ENCODE data around the gene TMA7.
A peak's percentile ranks its signal among the peaks of the same experiment; 100 is the strongest.

TMA7 gene

DNA sequence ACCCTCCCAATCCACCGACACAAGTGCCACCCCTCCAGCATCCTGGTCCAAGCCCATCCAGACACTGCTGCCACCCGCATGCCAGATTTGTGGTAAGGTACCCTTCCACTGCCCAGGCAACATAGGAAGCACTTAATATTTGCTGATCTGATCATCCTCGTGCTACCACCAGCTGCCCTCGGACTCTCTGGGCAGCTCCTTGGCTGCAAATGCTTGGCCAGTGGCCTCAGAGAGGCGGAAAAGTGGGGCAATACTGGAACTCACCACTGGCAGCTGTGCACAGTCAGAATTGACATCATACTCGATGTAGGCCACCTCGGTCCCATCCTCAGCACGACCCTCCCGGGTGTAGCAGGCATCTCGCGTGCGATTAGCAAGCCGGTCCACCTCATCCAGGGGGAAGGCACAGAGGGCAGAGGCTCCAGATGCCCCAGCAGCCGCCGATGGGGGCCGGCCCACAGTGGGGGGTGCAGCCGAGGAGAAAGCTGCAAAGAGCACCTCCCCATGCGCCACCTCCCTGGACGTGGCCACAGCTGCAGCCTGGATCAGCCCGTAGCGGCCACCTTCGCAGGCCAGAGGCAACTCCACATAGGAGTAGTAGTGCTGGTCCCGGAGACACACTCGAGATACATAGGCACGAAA, 16.7 kb upstream of the TMA7 start:
- peak; percentile 54 for DNase-seq (ENCODE audit: low spot score)

DNA sequence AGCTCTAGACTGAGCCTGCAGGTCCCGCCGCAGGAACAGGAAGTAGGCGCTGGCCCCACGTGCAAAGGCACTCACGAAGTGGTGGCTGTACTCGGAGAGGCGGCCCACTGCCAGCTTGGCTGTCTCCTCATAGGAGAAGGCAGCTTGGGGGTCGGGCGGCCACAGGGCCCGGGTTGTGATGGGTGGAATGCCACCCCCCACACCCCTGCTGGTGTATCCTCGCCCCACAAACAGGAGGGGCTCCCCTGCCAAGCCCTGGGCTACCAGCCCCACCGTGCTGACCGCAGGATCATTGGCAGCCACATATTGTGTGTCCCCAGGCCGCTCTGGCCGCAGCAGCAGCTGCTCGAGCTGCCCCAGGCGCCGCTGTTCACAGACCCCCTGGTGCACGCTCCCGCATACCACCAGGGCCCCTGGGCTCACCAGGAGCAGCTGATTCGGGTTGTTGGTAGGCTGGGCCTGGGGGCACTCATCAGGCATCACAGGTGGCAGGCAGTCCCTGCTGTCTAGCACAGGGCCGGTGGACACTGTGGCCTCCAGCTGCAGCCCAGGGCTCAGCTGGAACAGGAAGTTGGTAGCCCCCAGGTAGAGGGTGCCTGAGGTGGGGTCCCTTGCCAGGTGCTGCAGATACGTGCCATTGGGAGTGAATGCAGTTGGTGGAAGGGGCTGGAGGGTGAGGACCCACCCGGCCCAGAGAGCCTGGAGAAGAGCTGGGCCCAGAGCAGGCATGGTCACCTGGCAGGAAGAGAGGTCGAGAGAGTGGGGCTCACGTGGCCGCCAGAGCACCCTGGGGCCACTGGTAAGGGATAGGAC, 16.0 kb upstream of the TMA7 start:
- peak; percentile 52 for DNase-seq (ENCODE audit: low spot score)

DNA sequence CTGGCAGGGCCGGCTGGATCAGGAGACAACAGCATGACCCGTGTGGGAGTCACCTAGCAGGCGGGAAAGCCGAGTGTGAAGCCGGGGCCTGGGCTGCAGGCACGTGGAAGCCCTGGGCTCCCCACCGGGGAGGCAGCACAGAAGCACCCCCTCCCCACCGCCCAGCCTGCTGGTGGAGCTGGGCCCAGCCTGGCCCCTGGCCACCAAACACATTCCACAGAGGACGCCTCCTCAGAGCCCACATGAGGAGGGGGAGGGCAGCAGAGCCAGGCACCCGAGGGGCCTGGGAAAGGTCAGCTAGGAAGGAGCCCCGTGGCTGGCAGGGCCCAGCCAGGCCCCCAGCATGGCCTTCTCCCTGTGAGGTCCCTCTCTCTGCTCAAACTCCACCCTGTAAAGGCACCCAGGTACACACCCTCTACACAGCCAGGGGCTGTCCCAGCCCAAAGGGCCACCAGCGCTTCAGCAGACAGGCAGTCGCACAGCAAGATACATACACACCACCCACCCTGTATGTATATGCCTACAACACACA, 14.7 kb upstream of the TMA7 start:
- peak; percentile 80 for DNase-seq (ENCODE audit: low spot score)

DNA sequence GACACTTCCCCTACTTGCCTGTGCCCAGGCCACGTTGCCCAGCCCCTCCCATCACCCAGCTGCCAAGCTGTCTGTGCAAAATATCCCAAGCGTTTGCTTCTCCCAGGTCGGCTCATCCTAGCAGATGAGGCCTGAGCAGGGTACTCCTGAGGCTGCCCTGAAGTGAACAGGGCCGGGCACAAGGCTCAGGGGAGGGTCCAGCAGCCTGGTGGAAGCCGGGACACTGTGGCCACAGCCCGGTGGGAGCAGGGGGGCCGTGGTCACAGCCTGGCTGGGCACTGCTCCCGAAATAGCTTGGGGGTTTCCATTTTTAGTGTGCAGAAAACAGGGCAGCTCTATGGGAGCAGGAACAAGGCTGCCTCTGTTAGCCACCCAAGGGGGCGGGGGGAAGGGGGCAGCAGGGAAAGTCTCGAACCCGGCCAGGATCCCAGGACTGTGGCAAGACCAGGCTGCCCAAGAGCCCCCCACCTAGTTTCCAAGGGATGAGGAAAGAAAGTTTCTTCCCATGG, 13.6 kb upstream of the TMA7 start:
- DNase-seq (ENCODE audit: low spot score): peak; percentile 95

DNA sequence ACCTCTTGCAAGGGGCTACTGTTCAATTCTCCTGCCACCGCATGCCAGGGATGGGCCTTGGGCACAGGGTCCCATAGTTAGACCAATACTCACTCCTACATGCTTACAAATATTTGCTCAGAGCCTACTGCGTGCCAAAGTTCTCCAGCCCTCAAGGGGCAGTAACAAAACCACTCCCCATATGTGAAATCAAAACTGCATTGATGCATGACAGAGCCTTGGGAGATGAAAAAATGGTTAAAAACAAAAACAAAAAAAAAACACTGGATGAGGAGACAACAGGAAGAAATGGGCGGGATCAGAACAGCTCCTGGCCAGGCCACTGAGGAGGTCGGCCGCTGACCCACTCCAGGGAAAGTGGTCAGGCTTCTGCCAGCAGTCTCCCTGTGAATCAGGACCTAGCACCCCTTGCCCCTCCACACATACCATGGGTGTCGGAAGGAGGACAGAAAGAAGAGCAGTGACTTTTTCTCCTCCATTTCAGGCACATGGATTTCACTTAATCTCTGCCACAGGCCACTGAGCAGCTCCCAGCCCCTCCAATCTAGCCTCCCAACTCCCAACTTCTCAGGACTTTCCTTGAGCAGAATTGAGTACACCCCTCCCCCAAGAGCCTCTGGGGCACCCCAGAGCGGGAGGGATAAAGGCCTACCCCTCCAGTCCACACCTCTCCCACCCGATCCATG, 13.0 kb upstream of the TMA7 start:
- no peak for DNase-seq (ENCODE audit: low spot score)

DNA sequence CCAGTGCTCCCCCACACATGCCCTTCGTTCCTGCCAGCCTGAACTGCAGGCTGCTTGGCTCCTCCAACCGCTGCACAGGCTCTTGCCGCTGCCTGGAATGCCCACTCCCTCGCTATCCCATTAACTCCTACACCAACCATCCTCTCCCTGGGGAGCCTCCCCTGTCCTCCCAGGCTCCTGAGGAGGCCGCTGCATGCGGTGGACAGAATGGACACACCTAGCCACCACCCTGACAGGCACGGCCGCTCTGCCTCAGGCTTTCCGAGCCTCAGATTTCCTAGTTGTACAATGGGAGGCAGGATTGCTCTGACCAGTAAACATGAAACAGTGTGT, 12.5 kb upstream of the TMA7 start:
- peak; percentile 62 for DNase-seq (ENCODE audit: low spot score)

DNA sequence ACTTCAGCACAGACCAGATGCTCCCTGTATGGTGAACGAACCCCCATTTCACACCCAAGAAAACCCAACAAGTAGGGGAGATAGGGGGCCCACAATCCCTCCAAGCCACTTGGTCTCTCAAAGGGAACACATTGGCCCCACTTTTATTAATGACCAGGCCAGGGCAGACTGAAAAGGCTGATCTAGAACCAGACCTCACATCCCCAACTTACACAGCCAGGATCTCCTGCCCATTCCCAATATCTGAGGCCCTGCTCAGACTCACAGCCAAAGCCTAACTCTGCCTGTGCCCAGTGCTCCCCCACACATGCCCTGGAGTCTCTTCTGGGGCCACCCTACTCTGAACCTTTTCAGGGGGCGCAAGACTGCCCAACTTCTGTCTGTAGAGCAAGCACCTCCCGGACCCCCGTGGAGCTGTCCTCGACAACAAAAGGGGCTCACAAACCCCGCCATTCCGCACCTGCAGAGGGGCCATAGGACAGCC, 11.9 kb upstream of the TMA7 start:
- no peak for DNase-seq (ENCODE audit: low spot score)

DNA sequence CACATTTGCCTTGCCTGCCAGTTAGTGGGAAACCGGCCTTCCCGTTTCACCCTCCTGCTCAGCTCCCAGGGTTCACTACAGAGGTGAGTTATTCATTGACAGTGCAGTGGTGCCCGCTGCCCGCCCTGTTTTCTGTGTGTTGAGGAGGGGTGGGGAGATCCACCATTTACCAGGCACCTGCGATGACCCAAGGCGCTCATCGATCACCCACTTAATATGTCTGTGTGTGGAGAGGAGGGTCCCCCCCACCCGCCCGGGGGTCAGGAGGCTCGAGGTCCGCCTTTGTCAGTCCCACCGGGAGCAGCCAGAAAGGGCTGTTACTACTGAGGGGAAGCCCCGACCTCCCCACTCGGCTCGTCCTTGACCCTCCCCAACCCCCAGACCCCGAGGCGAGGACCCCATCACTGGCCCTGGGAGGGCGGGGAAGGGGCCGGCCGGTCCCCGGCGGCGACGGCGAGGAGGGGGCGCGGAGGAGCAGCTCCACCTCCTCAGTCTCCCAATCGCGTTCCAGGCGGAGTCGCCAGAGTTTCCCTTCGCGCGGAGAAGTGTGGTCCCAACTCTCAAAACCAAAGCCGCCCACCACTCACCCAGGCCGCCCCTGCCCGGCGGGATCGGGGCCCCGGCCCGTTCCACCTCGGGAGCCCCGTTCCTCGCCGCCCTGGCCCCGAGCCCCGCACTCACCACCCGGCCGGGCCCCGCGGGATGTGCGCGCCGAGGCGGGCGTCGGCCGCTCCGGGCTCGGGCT, 11.3 kb upstream of the TMA7 start:
- DNase-seq (ENCODE audit: low spot score): peak; percentile 58

DNA sequence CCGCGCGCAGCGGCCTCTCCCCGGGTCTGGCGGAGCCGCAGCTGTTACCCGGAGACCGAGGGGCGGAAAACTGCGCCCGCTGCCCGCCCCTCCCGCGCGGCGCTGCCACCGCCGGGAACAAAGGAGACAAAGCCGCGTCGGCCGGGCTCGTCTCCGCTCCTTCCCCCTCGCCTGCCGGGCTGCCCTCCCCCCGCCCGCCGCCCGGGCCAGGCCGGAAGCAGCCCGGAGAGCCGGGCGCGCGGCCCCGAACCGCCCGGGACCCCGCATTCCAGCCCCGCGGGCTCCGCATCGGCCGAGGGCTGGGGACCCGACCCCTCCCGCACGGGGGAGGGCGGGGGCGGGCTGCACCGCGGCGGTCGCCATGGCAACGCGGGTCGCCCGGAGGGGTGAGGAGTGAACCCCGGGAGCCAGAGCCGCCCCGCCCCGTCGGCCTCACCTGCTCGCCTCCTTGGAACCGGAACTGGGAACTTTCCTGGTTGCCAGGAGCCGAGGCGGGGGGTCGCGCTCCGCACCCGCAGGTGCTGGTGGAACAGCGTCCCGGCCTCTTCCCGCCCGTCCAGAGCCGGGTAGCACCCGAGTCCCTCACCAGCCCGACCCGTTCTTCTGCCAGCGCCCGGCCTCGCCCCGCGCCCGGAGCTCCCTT, 10.6 kb upstream of the TMA7 start:
- DNase-seq (ENCODE audit: low spot score): peak; percentile 86

DNA sequence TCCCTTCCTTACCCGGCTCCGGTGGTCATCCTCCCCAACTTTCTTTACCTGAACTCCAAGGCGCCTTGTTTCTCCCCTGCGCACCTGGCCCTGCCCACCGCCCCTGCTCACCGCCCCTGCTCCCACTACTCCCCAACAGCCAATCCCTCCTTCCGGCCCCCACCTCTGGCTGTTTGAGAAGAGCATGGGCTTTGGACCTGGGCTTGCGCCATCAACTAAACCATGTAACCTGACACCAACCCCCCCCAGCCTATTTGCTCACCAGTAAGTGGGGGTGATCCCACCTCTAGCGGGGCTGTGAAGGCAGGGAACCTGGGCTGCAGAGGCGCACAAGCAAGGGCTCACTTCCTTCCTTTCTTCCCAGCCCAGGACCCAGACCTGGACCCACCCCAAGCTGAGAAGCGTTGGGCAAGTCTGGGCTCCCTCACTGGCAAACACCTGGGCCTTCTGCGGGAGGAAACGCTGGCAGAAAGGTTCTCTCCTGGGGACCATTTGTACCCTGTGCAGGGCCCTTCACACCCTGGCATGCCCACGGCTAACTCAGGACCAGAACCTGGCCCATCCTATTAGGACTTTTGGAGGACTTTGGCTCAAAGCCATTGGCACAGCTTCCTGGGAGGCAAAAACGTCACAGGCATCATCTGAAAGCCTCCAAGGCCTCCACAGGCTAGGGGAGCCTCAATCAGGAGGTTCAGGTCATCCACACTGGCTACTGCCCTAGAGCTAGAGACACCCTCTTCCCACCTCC, 9.9 kb upstream of the TMA7 start, which contains the start of gene PLXNB1:
Gene PLXNB1 (minus strand): TSS at position 127 of the 748 bp plus-strand sequence. CDS start 5,475 bp downstream, outside the sequence.
- DNase-seq (ENCODE audit: low spot score): no peak

DNA sequence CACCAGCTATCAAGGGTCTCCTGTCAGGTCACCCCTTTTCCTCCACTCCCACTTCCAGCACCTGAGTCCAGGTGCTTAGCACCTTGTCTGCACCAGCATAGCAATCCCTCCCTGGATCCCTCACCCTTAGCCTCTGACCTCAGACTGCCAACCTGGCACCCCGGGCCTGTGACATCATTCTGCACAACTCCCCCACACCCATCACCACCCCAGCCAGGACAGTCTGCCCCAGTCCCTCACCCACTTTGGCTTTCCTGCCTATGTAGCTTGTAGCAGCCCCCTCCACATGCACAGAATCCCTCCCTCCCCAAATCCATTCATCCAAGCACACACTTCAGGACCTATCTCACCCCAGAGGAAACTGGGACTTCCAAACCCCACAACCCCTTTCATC, 9.4 kb upstream of the TMA7 start:
- no peak for DNase-seq (ENCODE audit: low spot score)

DNA sequence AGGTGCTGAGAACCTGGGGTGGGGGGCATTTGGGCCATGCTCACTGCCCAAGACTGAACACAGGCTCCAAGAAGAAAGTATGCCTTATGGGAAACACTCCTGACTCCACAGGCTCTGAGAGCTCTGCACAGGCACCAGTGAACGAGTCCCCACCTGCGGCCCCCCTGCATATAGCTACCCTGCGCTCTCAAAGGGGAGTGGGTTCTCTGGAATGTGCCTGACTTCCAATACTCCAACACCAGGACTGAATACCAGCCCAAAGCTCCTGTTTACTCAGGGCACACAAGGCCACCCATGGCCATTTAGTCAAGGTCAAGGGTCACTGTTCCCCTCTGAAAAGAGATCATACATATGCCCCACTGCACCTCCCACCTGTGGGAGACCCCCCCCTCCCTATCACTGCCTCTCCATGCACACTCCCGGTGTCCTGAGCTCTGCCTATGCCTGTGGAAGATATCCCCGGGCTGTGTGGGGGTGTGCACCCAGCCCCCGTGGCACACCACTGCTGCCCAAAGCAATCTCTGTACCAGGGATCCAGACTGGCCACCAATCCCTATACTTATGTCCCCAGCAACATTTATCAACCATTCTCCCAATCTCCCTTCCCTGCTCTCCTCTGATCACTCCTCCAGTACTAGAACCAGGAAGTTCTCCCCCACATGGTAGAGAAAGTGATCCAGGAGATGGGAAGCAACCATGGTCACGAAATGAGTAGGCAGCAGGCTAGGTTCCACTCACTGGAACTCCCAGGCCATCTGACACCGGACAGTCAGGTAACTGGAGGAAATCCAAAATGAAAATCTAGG, 8.6 kb upstream of the TMA7 start:
- DNase-seq (ENCODE audit: low spot score): no peak

DNA sequence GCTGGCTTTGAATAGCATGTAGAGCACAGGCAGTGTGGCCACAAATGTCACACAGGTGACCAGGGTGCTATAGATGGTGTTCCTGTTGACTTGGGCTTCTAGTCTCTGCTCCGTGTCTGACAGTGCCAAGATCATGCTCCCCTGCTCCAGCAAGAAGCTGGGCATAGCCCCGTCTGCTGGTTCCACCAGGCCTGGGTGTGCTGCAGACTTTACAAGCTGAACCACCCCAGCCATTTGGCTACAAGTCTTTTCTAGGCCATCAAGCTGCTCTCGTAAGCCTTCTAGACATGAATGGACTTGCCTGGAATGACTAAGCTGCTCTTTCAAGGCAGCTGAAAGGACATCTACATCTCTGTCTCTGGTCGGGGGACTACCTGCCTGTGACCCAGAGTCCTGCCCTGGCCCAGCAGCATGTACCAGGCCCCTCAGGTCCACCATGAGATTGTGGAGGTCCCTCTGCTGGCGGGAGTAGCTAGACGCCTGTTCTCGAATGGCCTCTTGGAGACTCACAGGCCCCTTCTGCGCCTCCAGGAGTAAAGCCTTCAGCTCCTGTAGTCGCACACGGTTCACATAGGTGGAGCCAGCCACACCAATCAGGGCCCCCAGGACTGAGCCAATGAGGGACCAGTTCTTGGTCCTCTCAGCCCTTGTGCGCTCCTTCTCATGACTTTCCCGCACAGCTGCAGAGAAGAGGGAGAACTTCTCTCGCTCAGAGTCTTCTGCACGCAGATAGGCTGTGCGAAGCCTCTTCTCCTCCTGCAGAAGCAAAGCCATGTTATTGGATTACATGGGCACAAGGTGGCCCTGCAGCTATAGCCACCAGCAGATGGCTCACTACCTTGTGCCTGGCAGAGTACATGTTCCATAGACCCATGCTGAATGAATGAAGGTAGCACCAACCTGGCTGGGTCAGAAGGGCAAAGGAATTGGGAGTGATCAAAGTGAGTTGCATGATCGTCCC, 7.4 kb upstream of the TMA7 start:
- no peak for DNase-seq (ENCODE audit: low spot score)

DNA sequence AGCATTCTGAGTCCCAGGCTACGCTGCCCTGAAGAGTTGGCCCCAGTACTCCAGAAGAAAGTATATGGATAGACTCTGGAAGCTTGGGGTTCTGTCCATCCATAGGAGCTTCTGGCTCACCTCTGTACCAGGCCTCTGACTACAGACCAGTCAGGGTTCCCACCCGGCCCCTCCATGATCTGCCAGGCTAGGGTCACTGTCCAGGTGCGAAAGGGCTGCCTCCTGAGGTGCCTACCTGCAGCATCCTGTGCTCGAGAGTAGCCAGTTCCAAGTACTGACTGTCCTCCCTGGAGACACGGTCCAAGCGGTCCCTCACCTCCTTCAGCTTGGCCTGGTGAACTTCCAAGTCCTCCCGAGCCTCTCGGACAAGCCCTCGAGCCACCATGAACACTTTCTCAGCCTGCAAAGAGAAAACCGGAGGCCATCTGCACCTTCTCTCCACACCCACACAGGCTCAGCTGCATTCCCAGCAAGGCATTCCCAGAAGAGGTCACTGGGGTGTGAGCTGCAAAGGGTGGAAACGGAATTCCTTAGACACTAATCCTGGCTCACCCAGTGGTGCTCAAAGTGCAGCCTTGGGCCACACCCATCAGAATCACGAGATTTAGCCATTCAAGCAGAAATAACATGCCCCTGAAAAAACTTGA, 6.5 kb upstream of the TMA7 start:
- DNase-seq (ENCODE audit: low spot score): no peak

DNA sequence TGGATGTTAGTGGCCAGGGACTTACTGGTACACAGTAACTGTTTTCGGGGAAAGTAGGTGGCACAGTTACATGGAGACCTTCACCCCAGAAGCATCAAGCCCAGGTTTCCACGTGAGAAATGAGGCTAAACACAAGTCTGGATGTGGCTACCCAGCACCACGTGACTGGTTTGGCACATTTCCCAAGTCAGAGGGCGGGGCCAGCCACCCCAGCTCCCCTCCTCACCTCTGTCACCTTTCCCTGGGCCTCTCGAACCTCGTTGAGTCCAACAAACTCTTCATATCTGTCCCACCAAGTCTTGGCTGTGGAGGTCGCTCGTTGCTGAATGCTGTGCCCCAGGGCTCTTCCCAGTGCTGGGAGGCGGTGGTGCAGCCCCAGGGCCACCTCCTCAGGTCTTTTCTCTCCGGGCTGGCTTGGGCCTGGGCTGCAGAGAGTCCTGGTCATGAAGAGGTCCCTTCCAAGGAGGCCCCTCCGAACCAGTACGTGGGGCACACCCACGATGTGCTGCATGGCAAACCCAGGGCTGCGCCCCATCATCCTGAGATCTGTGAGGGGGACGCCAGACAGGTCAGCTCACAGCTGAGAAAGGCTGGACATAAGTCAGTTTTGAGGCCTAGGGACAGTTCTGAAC, 5.3 kb upstream of the TMA7 start:
- no peak for DNase-seq (ENCODE audit: low spot score)

DNA sequence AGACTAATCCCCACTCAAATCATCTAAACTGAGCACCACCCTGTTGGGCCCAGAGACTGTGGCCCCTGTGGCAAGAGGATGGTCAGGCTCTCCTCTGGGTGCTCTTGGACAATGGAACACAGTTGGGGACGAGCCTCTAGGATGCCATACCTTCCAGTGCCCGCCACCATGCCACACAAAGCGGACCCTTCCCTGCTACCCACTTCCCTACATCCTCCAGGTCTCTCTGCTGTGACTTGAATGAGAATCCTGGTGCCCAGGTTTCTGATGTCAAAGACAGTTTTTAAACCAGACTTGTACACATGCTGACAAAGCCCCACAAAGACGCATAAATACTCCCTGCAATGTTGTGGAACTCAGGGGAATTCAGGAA, 4.8 kb upstream of the TMA7 start:
- no peak for DNase-seq (ENCODE audit: low spot score)

DNA sequence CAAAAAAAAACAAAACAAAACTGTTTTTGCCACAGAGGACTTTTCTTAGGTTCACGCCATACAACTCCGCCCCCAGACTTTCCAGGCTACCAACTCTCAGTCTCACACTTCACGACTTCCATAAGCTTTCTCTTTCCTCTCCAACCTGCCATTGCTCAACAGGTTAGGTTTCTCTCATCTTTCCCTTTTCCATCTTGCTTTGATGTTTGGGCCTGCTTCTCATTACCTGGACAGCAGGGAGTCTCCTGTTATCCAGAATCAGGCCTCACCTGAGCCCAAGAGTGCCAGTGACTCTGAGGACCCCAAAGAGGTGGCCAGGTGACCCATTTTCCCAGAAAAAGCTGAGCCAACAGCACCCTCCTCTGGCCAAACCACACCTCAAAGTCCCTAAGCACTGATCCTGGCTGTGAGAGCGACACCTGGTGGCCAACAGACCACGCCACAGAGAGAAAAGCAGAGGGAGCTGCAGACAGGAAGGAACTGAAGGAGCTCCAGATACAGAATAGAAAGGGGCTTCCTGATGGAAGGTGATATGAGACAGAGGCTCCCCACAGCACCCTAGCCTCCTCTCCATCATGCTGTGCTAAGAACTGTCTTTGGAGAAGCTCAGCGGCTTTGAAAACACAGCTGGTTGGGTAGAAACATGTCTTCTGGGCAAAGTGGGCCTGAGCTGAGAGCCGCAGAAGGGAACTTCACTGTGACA, 4.1 kb upstream of the TMA7 start:
- peak; percentile 95 for DNase-seq (ENCODE audit: low spot score)
